Breast epithelium (tissue), 4 donors: Measurements from ENCODE around the gene PPP2R5B. TPM values are rescaled to one million over a fixed set of nuclear protein-coding genes. Genes with fewer than 3 reads are reported as not detected.

Experiments used
- DNase-seq, 2 donors: peaks; one replicate each; pipeline ENCODE4 v3.0.0-alpha.2; 2019; ENCODE audit warnings: low spot score in 2 of 2
- H3K27ac ChIP-seq, 2 donors: fragments of 200-600 bp; sonication (generic) in 1 of 2; one replicate each; pipeline ENCODE4 v1.5.1; 2016 to 2019; ENCODE audit warnings: mild to moderate bottlenecking in 1 of 2
- H3K27me3 ChIP-seq, 2 donors: fragments of 200-600 bp; sonication (generic) in 1 of 2; one replicate each; pipeline versions ENCODE4 v1.5.1 to v1.6.0; 2017 to 2019; ENCODE audit warnings: control low read depth in 1 of 2, mild to moderate bottlenecking in 1 of 2
- H3K36me3 ChIP-seq: fragments of 200-600 bp; one replicate; pipeline ENCODE4 v1.5.1; 2019
- H3K4me1 ChIP-seq, 2 donors: fragments of 200-600 bp; sonication (generic); one replicate each; pipeline ENCODE4 v1.5.1; 2016 to 2019; ENCODE audit warnings: control low read depth in 1 of 2
- H3K4me3 ChIP-seq, 3 donors: fragments of 200-600 bp; sonication (generic); 1 replicate in 2 of 3; 2 replicates in 1 of 3; pipeline ENCODE4 v1.5.1; 2016 to 2019; ENCODE audit warnings: mild to moderate bottlenecking in 3 of 3, moderate library complexity in 2 of 3
- H3K9me3 ChIP-seq, 2 donors: fragments of 200-600 bp; sonication (generic) in 1 of 2; one replicate each; pipeline ENCODE4 v1.5.1; 2016 to 2019; ENCODE audit warnings: control low read depth in 1 of 2
- POLR2A ChIP-seq: fragments of 450-650 bp; IDR thresholded peaks from one replicate; pipeline ENCODE4 v1.6.1; 2016; ENCODE audit warnings: antibody characterized with exemption, mild to moderate bottlenecking, moderate library complexity
- POLR2AphosphoS5 ChIP-seq, 3 donors: sonication (generic); formaldehyde crosslinking; IDR thresholded peaks; one replicate each; pipeline ENCODE4 v1.6.1; 2017; ENCODE audit warnings: antibody characterized with exemption in 3 of 3
- intact Hi-C: fragments of 100-400 bp; cut with DNase I; formaldehyde crosslinking; loops from one replicate; pipeline ENCODE4 v1.15.1; 2023; ENCODE audit warnings: low total_unique reads
- total RNA-seq, 3 donors: library from RNA; depleted of rRNA; stranded (reverse); fragments of >200 nt; gene quantifications; one replicate each; pipeline ENCODE4 v1.1.0, GENCODE V29; 2016
- TF ChIP-seq, protein P1 (sequence below), 3 donors: fragments of 450-650 bp; IDR thresholded peaks; one replicate each; pipeline ENCODE4 v1.5.1; 2016 to 2017; ENCODE audit warnings: antibody characterized with exemption in 3 of 3, mild to moderate bottlenecking in 3 of 3, moderate library complexity in 3 of 3

Gene PPP2R5B
- total RNA-seq, 3 donors from 2014 or later: 12.8 to 14.0 (median 13.8) TPM

DNA sequence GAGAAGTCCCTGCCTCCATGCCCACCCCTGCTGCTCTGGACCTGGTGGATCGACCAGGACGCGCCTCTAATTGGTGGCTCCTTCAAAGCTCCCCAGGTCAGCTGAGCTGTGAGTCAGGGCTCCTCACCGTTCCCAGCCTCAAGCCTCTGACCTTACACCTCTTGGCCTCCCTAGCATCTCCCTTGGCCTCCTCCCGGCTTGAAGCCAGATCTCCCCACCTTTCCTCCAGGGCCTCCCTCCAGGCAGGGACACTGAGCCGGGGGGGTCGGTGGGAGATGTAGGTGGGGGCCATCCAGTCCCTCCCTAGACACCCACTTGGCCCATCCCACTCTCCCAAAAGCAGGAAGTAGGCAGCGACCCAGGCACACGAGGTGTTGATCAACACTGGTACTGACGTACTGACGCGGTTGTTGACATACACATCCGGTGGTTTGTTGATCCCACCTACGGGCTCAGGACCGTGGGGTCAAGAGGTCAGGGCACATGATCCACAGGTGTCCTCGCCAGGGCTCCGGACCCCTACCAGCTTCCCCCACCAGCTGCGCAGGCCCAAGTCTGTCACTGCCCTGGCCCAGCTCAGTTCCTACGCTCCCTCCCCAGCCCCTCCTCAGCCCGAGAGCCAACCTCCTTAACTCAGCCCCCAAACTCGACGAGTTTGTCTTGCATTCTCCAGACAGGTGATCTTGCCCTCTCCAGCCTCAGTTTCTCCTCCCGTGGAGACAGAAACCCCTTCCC lies 8.3 kb upstream of the PPP2R5B start:
- intact Hi-C loops: no loop called here
- Histone ChIP-seq H3K36me3 (peaks cover 7% of the 10 kb centered on the region), H3K4me3 (peak overlapping the region; percentile 85 to 97 (median 96)), H3K4me1 (peaks cover 0 to 9% of the 10 kb centered on the region in 2 donors), H3K27me3 (no peaks in the 10 kb centered on the region), H3K27ac (peak overlapping the region; percentile 85), H3K9me3 (no peaks in the 10 kb centered on the region)
- TF ChIP-seq, protein P1, sequence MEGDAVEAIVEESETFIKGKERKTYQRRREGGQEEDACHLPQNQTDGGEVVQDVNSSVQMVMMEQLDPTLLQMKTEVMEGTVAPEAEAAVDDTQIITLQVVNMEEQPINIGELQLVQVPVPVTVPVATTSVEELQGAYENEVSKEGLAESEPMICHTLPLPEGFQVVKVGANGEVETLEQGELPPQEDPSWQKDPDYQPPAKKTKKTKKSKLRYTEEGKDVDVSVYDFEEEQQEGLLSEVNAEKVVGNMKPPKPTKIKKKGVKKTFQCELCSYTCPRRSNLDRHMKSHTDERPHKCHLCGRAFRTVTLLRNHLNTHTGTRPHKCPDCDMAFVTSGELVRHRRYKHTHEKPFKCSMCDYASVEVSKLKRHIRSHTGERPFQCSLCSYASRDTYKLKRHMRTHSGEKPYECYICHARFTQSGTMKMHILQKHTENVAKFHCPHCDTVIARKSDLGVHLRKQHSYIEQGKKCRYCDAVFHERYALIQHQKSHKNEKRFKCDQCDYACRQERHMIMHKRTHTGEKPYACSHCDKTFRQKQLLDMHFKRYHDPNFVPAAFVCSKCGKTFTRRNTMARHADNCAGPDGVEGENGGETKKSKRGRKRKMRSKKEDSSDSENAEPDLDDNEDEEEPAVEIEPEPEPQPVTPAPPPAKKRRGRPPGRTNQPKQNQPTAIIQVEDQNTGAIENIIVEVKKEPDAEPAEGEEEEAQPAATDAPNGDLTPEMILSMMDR (IDR thresholded peaks at IDR 0.05): no peak
- peak in 1 of 3 donors; percentile 37 for TF ChIP-seq POLR2AphosphoS5 (IDR thresholded peaks at IDR 0.05)
- no peak for TF ChIP-seq POLR2A
- peak in 1 of 2 donors; percentile 49 for DNase-seq

DNA sequence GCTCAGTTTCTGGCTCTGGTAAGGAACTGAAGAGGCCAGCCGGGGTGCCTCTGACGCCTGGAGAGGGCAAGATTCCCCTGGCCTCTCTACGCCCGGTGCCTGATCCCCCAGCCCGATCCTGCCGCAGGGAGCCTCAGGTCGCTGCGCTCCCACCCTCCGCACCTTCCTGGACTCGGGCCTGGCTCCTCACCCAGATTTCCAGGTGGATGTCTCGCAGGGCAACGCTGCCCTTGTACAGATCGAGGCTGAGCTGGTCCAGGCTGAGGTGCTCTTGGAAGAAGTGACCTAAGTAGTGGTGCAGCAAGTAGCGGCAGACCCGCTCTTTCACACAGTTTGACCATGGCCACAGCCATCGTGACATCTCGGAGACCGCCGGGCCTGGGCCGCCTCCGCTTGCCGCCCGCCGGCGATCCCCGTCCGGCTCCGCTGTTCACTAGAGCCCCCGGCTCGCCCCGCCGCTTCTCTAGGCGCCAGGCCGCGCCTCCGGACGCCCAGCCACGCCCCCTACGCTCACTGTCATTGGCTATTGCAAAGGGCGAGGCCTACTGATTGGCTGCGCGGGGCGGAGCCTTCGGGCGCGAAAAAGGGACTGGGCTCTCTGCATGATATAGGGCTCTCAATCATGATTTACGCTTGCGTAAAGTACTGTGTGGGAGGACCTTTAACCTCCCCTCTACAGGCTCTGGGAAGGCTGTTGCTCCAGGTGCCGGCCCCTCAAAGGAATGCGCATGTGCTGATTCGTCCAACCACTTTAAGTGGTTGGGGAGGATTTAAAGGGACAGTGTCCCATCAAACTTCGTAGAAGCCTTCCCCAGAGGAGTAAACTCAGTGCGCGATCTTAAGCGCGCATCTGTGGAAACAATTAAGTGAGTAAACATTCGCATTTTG lies 7.5 kb upstream of the PPP2R5B start, which contains the start of gene ATG2A:
Gene ATG2A (minus strand): TSS at position 435 of the 888 bp plus-strand sequence. CDS start 74 bp downstream, at position 361.
- peak; percentile 99 for DNase-seq
- peak within 1 kb of the TSS; percentile 85 to 97 (median 96) for H3K4me3 ChIP-seq
- H3K9me3 ChIP-seq: no peaks in the 10 kb centered on the region
- no peaks in the 10 kb centered on the region for H3K36me3 ChIP-seq
- H3K27ac ChIP-seq: peak within 1 kb of the TSS; percentile 85
- peaks cover 0 to 9% of the 10 kb centered on the region in 2 donors for H3K4me1 ChIP-seq
- intact Hi-C loops: no loop called here
- no peaks in the 10 kb centered on the region for H3K27me3 ChIP-seq
- peak; percentile 55 to 79 (median 70) for TF ChIP-seq POLR2AphosphoS5 (IDR thresholded peaks at IDR 0.05)
- peak; percentile 62 for TF ChIP-seq POLR2A
- TF ChIP-seq, protein P1 (IDR thresholded peaks at IDR 0.05): no peak

DNA sequence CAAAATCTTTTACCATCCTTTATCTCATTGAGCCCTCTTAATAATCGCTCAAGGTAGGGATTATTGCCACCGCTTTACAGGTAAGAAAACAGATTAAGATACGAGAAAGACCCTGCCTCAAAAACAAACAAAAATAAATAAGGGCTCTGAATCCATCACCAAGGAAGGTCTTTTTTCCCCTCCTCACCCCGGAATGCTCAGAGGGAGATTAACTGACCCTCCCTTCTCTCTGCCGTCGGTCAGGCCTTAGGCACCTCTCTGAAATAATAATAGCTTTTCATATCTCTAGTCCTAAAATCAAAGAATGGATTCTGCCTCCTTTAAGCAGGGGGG lies 6.9 kb upstream of the PPP2R5B start:
- no peaks in the 10 kb centered on the region for H3K36me3 ChIP-seq
- H3K27me3 ChIP-seq: no peaks in the 10 kb centered on the region
- intact Hi-C loops: no loop called here
- no peaks in the 10 kb centered on the region for H3K9me3 ChIP-seq
- H3K4me1 ChIP-seq: peaks cover 0 to 9% of the 10 kb centered on the region in 2 donors
- TF ChIP-seq POLR2AphosphoS5 (IDR thresholded peaks at IDR 0.05) (no peak), POLR2A (no peak)
- TF ChIP-seq, protein P1 (IDR thresholded peaks at IDR 0.05): no peak
- peak overlapping the region; percentile 59 to 85 for H3K27ac ChIP-seq
- H3K4me3 ChIP-seq: peak overlapping the region; percentile 85 to 97 (median 96)
- no peak for DNase-seq

DNA sequence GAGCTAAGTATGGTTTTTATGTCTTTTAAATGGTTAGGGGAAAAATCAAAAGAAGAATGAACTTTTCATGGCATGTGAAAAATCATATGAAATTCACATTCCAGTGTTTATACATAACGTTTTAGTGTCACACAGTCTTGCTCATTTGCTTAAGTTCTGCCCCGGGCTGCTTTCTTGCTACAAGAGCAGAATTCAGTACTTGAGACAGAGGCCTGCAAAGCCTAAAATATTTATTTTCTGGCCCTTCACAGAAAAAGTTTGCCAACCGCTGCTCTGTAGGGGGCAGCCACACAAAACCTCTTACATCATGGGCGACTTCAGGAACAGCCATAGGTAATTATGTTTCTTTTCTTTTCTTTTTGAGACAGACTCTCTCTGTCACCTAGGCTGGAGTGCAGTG lies 6.5 kb upstream of the PPP2R5B start:
- H3K36me3 ChIP-seq: no peaks in the 10 kb centered on the region
- H3K27ac ChIP-seq: peak overlapping the region; percentile 59 to 85
- no peaks in the 10 kb centered on the region for H3K27me3 ChIP-seq
- DNase-seq: no peak
- intact Hi-C loops: no loop called here
- H3K4me3 ChIP-seq: peak overlapping the region; percentile 85 to 97 (median 96)
- TF ChIP-seq POLR2AphosphoS5 (IDR thresholded peaks at IDR 0.05): no peak
- TF ChIP-seq, protein P1 (IDR thresholded peaks at IDR 0.05): no peak
- no peak for TF ChIP-seq POLR2A
- H3K4me1 ChIP-seq: peaks cover 0 to 9% of the 10 kb centered on the region in 2 donors
- no peaks in the 10 kb centered on the region for H3K9me3 ChIP-seq
